Measurements from ENCODE around the gene ZKSCAN8. TPM values are rescaled to one million over a fixed set of nuclear protein-coding genes. Genes with fewer than 3 reads are reported as not detected.

The ZKSCAN8 gene
- total RNA-seq, 2 experiments from 2014 or later: 20.9 to 21.6 TPM

DNA sequence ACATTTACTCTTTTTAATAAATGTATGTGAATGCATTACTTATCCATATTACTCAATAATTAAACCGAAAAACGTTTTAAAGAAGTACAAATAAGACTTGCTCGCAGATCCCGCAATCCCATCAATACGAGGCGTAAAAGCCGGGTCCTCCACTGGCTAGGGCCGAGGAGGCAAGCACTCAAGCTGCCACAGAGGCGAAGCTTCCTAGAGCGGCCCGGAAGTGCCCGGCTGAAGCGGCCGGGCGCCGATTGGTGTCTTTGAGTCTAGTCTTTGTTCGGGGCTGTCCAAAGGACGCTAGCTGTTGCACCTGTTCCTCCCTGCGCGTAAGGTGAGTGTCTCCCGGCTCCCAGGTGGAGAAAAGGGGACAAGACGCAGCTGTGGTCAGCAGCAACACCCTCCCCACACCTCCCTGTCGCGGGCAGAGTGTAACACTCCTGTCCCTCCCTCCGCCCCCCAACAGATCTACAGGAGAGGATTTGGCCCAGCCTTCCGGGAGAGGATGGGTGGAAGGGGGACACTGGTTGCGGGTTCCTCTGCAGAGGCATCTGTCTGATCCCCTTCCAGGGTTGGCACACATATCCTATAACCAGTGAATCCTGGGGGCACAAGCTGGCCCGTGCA, 17.2 kb upstream of the ZKSCAN8 start, which contains the start of gene ZSCAN16:
ZSCAN16 (plus strand) TSS at position 260 of the 621 bp plus-strand sequence. CDS start 835 bp downstream, outside the sequence.
- POLR2A ChIA-PET: interaction anchor here (1.2 to 6.1 kb wide), 11 partner anchors 15 to 252 kb away, joined by 3 to 78 read pairs (median 5); partner anchors contain the start of genes ZKSCAN4, ZKSCAN8 and ZSCAN26
- CTCF ChIA-PET: interaction anchor here (1.0 to 2.9 kb wide), 4 partner anchors 9 to 143 kb away, joined by 3 to 12 read pairs (median 6); partner anchors contain the start of genes ZKSCAN8 and ZSCAN26
- Mint-ChIP-seq H3K27ac (peak within 1 kb of the TSS; percentile 78), H3K4me1 (peaks cover 46% of the 10 kb centered on the region), H3K36me3 (ENCODE audit: low read depth) (peaks cover 54% of the 10 kb centered on the region), H3K9me3 (no peaks in the 10 kb centered on the region), H3K4me3 (peak within 1 kb of the TSS; percentile 89), H3K27me3 (no peaks in the 10 kb centered on the region)
- peak; percentile 77 for DNase-seq

DNA sequence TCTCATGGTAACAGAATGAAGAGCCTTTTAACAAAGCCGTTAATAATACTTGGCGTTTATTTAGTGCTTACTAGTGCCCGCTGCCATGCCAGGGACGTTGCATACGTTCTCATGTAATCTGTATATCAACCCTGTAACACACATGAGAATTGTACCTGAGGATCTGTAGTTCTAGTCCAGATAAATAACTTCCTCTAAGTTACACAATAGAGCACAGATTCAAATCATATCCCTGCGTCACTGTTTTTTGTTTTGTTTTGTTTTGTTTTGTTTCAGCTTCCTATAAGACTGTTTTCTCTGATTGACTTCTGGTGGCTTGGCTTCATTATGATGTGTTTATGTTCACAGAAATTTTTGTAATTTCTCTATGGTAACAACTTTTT, 16.7 kb upstream of the ZKSCAN8 start:
- H3K9me3 Mint-ChIP-seq: no peaks in the 10 kb centered on the region
- peak overlapping the region; percentile 78 for H3K27ac Mint-ChIP-seq
- peaks cover 57% of the 10 kb centered on the region for H3K36me3 Mint-ChIP-seq (ENCODE audit: low read depth)
- no peaks in the 10 kb centered on the region for H3K27me3 Mint-ChIP-seq
- peaks cover 47% of the 10 kb centered on the region for H3K4me1 Mint-ChIP-seq
- POLR2A ChIA-PET: interaction anchor here (0.6 to 6.1 kb wide), 12 partner anchors 14 to 259 kb away, joined by 3 to 78 read pairs (median 5); partner anchors contain the start of genes ZKSCAN4, ZKSCAN8 and ZSCAN26
- peak overlapping the region; percentile 89 for H3K4me3 Mint-ChIP-seq
- no peak for DNase-seq
- CTCF ChIA-PET: interaction anchor here (1.0 to 2.9 kb wide), 6 partner anchors 8 to 223 kb away, joined by 3 to 12 read pairs (median 5); partner anchors contain the start of genes ZKSCAN8 and ZSCAN26

DNA sequence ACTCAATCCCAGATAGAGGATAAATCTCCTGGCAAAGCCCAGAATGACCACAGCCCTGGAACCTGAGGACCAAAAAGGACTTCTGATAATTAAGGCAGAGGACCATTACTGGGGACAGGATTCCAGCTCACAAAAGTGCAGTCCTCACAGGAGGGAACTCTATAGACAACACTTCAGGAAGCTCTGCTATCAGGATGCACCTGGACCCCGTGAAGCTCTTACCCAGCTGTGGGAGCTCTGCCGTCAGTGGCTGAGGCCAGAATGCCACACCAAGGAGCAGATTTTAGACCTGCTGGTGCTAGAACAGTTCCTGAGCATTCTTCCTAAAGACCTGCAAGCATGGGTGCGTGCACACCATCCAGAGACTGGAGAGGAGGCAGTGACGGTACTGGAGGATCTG, 16.3 kb upstream of the ZKSCAN8 start:
- peaks cover 47% of the 10 kb centered on the region for H3K4me1 Mint-ChIP-seq

DNA sequence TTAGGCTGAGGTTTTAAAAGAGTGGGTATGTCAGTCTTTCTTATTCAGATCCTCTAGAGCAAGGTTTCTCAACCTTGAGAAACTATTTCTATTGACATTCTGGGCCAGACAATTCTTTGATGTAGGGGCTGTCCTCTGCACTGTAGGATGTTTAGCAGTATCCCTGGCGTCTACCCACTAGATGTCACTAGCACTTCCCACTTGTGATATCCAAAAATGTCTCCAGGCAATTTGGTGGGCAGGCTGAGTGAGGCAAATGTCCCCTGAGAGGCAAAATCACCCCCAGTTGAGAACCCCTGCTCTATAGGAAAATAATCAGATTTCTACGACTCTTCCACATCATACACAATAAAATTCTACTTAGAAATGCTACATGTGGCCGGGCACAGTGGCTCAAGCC, 7.7 kb upstream of the ZKSCAN8 start:
- peak; percentile 26 for DNase-seq
- peaks cover 61% of the 10 kb centered on the region for H3K4me1 Mint-ChIP-seq
- POLR2A ChIA-PET: no interaction called here
- peaks cover 45% of the 10 kb centered on the region for H3K36me3 Mint-ChIP-seq (ENCODE audit: low read depth)
- no peak overlapping the region for H3K27ac Mint-ChIP-seq
- no peaks in the 10 kb centered on the region for H3K9me3 Mint-ChIP-seq
- no peak overlapping the region for H3K4me3 Mint-ChIP-seq
- CTCF ChIA-PET: no interaction called here
- H3K27me3 Mint-ChIP-seq: no peaks in the 10 kb centered on the region

More for the DNA sequence above, 16.3 kb upstream of the ZKSCAN8 start:
- no peaks in the 10 kb centered on the region for H3K9me3 Mint-ChIP-seq
- CTCF ChIA-PET: interaction anchor here (1.0 to 2.9 kb wide), 5 partner anchors 8 to 223 kb away, joined by 3 to 12 read pairs (median 6); partner anchors contain the start of gene ZKSCAN8
- POLR2A ChIA-PET: interaction anchor here (0.6 to 6.1 kb wide), 10 partner anchors 14 to 259 kb away, joined by 4 to 78 read pairs (median 6); partner anchors contain the start of genes ZKSCAN4, ZKSCAN8 and ZSCAN26
- peak overlapping the region; percentile 78 for H3K27ac Mint-ChIP-seq
- no peak for DNase-seq
- no peaks in the 10 kb centered on the region for H3K27me3 Mint-ChIP-seq
- peaks cover 57% of the 10 kb centered on the region for H3K36me3 Mint-ChIP-seq (ENCODE audit: low read depth)
- H3K4me3 Mint-ChIP-seq: peak overlapping the region; percentile 89

DNA sequence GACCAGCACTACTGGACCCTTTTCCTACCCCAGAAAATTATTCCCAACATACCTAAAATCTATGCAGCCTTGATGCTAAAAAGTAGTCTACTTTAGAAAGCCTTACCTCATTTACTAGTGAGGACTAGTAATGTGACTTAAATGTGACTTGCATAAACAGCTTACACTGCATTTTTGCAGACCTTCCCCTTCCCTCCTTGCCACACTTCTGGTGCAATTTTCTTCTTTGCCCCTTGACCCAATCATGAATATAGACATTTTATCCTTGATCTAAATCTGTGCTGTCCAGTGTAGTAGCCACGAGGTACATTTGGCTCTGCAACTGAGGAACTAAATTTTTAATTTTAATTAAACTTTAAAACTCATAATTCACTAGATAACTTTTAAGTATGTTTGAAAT, 7.0 kb upstream of the ZKSCAN8 start:
- H3K36me3 Mint-ChIP-seq (ENCODE audit: low read depth): peaks cover 38% of the 10 kb centered on the region
- no peaks in the 10 kb centered on the region for H3K9me3 Mint-ChIP-seq
- ChIA-PET CTCF (interaction anchor here (0.7 kb wide), 1 partner anchor 134 kb away, joined by 3 read pairs; no protein-coding TSS in a partner anchor), POLR2A (no interaction called here)
- peak overlapping the region; percentile 12 for H3K27ac Mint-ChIP-seq
- no peak for DNase-seq
- H3K4me1 Mint-ChIP-seq: peaks cover 62% of the 10 kb centered on the region
- no peaks in the 10 kb centered on the region for H3K27me3 Mint-ChIP-seq
- H3K4me3 Mint-ChIP-seq: no peak overlapping the region

DNA sequence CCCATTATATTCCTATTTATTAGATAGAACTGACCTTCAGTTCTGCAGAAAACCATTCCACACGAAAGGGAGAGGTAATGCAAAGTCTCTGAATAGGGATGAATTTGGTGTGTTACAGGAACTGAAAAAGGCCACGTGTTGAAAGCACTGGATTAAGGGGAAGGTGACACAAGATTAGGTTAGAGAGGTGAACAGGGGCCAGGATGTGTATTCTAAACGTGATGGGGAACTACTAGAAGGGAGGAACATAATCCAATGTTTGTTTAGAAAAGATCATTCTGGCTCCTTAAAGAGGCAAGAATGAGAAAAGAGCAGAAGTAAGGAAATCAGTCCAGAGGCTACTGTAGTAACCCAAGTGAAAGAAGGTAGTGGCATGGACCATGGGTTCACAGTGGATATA, 6.3 kb upstream of the ZKSCAN8 start:
- no peaks in the 10 kb centered on the region for H3K9me3 Mint-ChIP-seq
- H3K27ac Mint-ChIP-seq: peak overlapping the region; percentile 88
- ChIA-PET POLR2A (interaction anchor here (2.1 to 7.4 kb wide), 6 partner anchors 9 to 297 kb away, joined by 12 to 78 read pairs (median 19); partner anchors contain the start of genes ZSCAN16 and ZSCAN26), CTCF (interaction anchor here (2.8 kb wide), 1 partner anchor 11 kb away, joined by 12 read pairs; the partner anchor contains the start of gene ZSCAN16)
- H3K4me3 Mint-ChIP-seq: peak overlapping the region; percentile 92
- peaks cover 64% of the 10 kb centered on the region for H3K4me1 Mint-ChIP-seq
- no peaks in the 10 kb centered on the region for H3K27me3 Mint-ChIP-seq
- DNase-seq: no peak
- peaks cover 31% of the 10 kb centered on the region for H3K36me3 Mint-ChIP-seq (ENCODE audit: low read depth)

DNA sequence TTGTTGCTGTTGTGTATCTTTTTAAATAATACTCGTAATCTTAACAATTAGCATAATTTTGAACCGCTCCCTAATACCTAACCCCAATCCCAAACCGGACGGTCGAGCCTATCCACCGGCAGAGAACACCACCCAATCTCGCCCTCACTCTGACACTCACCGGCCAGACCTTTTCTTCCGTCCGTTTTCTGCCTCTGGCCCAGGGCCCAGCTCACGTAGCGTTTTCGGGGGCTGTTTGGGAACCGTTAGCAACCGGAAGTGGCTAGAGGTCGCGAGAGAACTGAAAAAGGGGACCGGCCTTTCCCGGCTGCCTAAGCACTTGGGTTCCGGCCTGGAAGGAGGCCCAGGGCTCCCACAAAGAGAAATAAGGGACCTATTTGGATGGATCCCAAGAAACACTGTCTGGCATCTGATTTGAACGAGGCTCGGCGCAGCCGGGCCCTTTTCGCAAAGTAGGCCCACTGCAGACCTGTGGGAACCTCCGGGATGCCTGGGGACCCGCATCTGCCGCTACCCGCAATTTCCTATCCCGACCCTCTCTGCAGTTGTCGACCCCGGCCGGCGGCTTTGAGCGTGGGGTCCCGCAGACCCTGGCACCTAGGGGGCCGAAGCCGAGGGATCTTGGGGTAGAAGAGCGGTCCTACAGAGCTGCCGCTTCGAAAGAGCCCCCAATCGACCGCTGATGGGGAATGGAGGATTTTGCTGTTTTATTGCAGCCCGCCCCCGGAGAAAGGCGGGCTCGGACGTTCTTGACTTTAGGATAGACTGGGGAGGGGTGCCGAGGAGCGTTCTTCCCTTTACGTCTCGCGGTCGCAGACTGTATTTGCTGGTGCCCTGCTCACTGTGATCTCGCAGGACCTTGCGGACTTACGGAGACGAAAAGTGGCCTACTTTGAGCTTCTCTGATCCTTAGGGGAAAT, 4.8 kb upstream of the ZKSCAN8 start:
- peaks cover 71% of the 10 kb centered on the region for H3K4me1 Mint-ChIP-seq
- H3K27me3 Mint-ChIP-seq: no peaks in the 10 kb centered on the region
- ChIA-PET POLR2A (interaction anchor here (0.6 to 7.4 kb wide), 19 partner anchors 10 to 990 kb away, joined by 3 to 78 read pairs (median 5); partner anchors contain the start of genes ZKSCAN3, ZKSCAN4, ZSCAN16 and ZSCAN26), CTCF (interaction anchor here (0.7 to 2.8 kb wide), 4 partner anchors 9 to 115 kb away, joined by 4 to 12 read pairs (median 4); partner anchors contain the start of genes ZKSCAN4 and ZSCAN16)
- peaks cover 22% of the 10 kb centered on the region for H3K36me3 Mint-ChIP-seq (ENCODE audit: low read depth)
- peak overlapping the region; percentile 88 for H3K27ac Mint-ChIP-seq
- no peaks in the 10 kb centered on the region for H3K9me3 Mint-ChIP-seq
- peak; percentile 74 for DNase-seq
- H3K4me3 Mint-ChIP-seq: peak overlapping the region; percentile 92

DNA sequence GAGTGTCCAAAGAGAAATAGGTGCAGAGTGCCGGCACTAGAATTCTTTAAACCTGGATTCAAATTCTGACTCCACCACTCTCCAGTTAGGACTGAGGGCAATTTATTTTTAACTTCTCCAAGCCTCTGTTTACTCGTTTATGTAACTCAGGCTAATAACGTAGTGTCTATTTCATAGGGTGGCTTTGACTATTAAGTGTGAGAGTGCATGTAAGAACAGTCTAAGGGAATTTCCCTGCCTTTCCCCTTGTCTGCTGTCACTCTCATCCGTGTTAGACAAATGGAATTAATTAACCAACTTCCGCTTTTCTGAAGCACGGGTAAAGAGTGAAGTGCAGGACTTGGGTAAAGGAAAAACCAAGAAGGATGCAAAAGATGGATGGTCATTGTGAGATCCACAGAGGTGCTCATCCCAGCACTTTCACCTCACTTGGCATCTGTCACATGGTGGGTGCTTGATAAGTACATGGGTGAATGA, 4.1 kb upstream of the ZKSCAN8 start:
- H3K27me3 Mint-ChIP-seq: no peaks in the 10 kb centered on the region
- H3K36me3 Mint-ChIP-seq (ENCODE audit: low read depth): peaks cover 22% of the 10 kb centered on the region
- H3K4me1 Mint-ChIP-seq: peaks cover 75% of the 10 kb centered on the region
- ChIA-PET CTCF (interaction anchor here (2.8 kb wide), 1 partner anchor 14 kb away, joined by 12 read pairs; the partner anchor contains the start of gene ZSCAN16), POLR2A (interaction anchor here (1.0 to 7.4 kb wide), 15 partner anchors 11 to 991 kb away, joined by 3 to 78 read pairs (median 8); partner anchors contain the start of genes ZKSCAN3, ZKSCAN4, ZSCAN16 and ZSCAN26)
- no peaks in the 10 kb centered on the region for H3K9me3 Mint-ChIP-seq
- H3K27ac Mint-ChIP-seq: peak overlapping the region; percentile 88
- DNase-seq: no peak
- peak overlapping the region; percentile 92 for H3K4me3 Mint-ChIP-seq

DNA sequence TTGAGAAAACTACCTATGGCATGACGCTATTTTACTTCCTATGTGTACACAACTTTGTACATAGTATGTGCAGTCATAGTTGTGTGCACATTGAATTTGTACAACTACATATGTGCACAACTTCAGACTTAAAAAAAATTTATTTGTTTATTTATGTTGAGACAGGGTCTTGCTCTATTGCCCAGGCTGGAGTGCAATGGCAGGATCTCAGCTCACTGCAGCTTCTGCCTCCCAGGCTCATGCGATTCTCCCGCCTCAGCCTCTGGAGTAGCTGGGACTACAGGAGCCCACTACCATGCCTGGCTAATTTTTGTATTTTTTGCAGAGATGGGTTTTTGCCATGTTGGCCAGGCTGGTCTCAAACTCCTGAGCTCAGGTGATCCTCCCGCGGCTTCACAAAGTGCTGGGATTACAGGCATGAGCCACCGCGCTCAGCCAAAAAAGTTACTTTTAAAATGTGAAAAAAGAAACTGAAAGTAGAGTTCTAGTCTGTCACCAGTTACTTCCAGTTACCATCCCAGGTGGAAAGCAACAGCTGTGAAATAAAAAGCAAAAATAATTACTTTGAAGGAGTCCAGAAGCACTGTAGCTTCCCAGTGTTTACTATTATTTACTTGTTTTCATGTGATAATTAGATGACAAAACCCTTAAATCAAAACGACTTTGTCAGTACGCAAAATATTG, 1.7 kb upstream of the ZKSCAN8 start:
- CTCF ChIA-PET: interaction anchor here (0.9 to 5.0 kb wide), 3 partner anchors 36 to 216 kb away, joined by 4 to 30 read pairs (median 10); partner anchors contain the start of gene ZSCAN26
- Mint-ChIP-seq H3K36me3 (ENCODE audit: low read depth) (peaks cover 18% of the 10 kb centered on the region), H3K9me3 (no peaks in the 10 kb centered on the region), H3K27me3 (no peaks in the 10 kb centered on the region), H3K4me1 (peaks cover 70% of the 10 kb centered on the region), H3K27ac (peak overlapping the region; percentile 68), H3K4me3 (peak overlapping the region; percentile 89)
- POLR2A ChIA-PET: interaction anchor here (0.6 to 7.4 kb wide), 14 partner anchors 13 to 330 kb away, joined by 3 to 78 read pairs (median 8); partner anchors contain the start of genes ZKSCAN3, ZKSCAN4, ZSCAN16 and ZSCAN26
- no peak for DNase-seq

DNA sequence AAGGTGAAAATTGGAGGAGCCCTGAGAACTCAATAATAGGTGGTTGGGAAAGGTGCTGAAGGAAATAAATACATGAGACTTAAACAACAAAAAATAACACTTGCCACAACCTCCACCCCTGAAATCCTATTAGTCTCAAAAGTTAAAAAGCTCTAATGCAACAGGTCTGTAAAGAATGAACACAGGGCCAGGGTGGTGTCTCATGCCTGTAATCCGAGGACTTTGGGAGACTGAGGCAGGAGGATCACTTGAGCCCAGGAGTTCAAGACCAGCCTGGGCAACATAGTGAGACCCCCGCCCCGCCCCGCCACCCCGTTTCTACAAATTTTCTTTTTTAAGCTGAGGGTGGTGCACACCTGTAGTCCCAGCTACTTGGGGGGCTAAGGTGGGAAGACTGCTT, 1.1 kb upstream of the ZKSCAN8 start:
- peak overlapping the region; percentile 68 for H3K27ac Mint-ChIP-seq
- ChIA-PET CTCF (interaction anchor here (0.9 to 5.0 kb wide), 3 partner anchors 36 to 215 kb away, joined by 4 to 30 read pairs (median 10); partner anchors contain the start of gene ZSCAN26), POLR2A (interaction anchor here (1.0 to 7.4 kb wide), 19 partner anchors 11 to 783 kb away, joined by 3 to 78 read pairs (median 7); partner anchors contain the start of genes TRIM27, ZKSCAN3, ZKSCAN4 and ZSCAN12)
- peaks cover 71% of the 10 kb centered on the region for H3K4me1 Mint-ChIP-seq
- peaks cover 24% of the 10 kb centered on the region for H3K36me3 Mint-ChIP-seq (ENCODE audit: low read depth)
- no peak for DNase-seq
- no peaks in the 10 kb centered on the region for H3K9me3 Mint-ChIP-seq
- H3K27me3 Mint-ChIP-seq: no peaks in the 10 kb centered on the region
- peak overlapping the region; percentile 89 for H3K4me3 Mint-ChIP-seq

DNA sequence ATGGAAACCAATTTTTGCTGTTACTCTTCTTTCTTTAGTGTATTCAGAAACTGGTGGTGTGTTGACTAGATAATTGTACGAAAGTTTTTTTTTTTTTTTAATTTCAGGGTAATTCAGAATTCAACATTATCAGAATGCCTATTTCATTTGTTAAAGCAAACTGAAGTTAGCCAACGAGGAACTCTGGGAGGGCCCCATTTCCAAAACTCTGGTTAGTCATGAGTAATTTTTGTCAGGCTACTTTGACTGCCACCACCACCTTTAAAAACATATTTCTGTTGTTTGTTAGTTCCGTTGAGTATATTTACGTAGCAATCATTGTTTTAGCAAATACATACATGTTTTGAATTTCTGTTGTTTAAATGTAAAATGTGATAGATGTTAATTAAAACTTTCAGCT, 763 bp downstream of the ZKSCAN8 start:
- Mint-ChIP-seq H3K4me3 (peak overlapping the region; percentile 89), H3K27me3 (no peaks in the 10 kb centered on the region), H3K9me3 (no peaks in the 10 kb centered on the region), H3K4me1 (peaks cover 60% of the 10 kb centered on the region), H3K36me3 (ENCODE audit: low read depth) (peaks cover 26% of the 10 kb centered on the region), H3K27ac (peak overlapping the region; percentile 77)
- ChIA-PET CTCF (interaction anchor here (1.0 to 5.0 kb wide), 4 partner anchors 12 to 216 kb away, joined by 3 to 30 read pairs (median 4); partner anchors contain the start of gene ZSCAN26), POLR2A (interaction anchor here (1.3 to 7.4 kb wide), 10 partner anchors 9 to 252 kb away, joined by 3 to 78 read pairs (median 7); partner anchors contain the start of genes ZKSCAN3, ZKSCAN4, ZSCAN16 and ZSCAN26)
- DNase-seq: no peak
